CD4-positive, alpha-beta memory T cell (primary cell): ENCODE data around the gene ULBP3. TPM values are rescaled to one million over a fixed set of nuclear protein-coding genes. Genes with fewer than 3 reads are reported as not detected.
A peak's percentile ranks its signal among the peaks of the same experiment; 100 is the strongest.

Experiments
- CTCF ChIA-PET: fragments of 350-600 bp; sonication (Branson Sonifier 250); formaldehyde crosslinking; loops from one replicate; lab custom pipeline; 2021; ENCODE audit warnings: inconsistent platforms; ENCODE audit not compliant: partially characterized antibody; lab: Charles Lee
- POLR2A ChIA-PET: fragments of 350-600 bp; sonication (Branson Sonifier 250); formaldehyde crosslinking; loops from one replicate; lab custom pipeline; 2021; ENCODE audit not compliant: partially characterized antibody; lab: Charles Lee
- DNase-seq, 5 donors: peaks; one replicate each; pipeline versions ENCODE4 v3.0.0 to v3.0.0-alpha.2; 2020 to 2022; ENCODE audit warnings: mixed read lengths in 1 of 5
- H3K27ac ChIP-seq: one replicate; pipeline ENCODE4 v1.7.0; 2013; ENCODE audit warnings: low read depth, low read length
- H3K27me3 ChIP-seq: 2 replicates; pipeline ENCODE4 v1.7.0; 2013; ENCODE audit warnings: mild to moderate bottlenecking, low read length, moderate library complexity; ENCODE audit not compliant: insufficient read depth
- H3K36me3 ChIP-seq: 2 replicates; pipeline ENCODE4 v1.7.0; 2013; ENCODE audit warnings: mild to moderate bottlenecking, low read length, moderate library complexity; ENCODE audit not compliant: insufficient read depth
- H3K4me1 ChIP-seq: 2 replicates; pipeline ENCODE4 v1.7.0; 2013; ENCODE audit warnings: mild to moderate bottlenecking, low read length, moderate library complexity; ENCODE audit not compliant: insufficient read depth
- H3K4me3 ChIP-seq, 2 donors: one replicate each; pipeline ENCODE4 v1.7.0; 2013; ENCODE audit warnings: low read length in 2 of 2, mild to moderate bottlenecking in 1 of 2
- H3K9me3 ChIP-seq, 2 donors: one replicate each; pipeline ENCODE4 v1.7.0; 2013; ENCODE audit warnings: low read length in 2 of 2, control low read depth in 1 of 2; ENCODE audit not compliant: control insufficient read depth in 1 of 2
- H3K27ac Mint-ChIP-seq, 7 donors: one replicate each; pipeline ENCODE4 v1.8.0; 2020 to 2021; ENCODE audit warnings: mixed read lengths in 7 of 7, mild to moderate bottlenecking in 6 of 7, inconsistent platforms in 3 of 7, moderate library complexity in 3 of 7
- H3K27me3 Mint-ChIP-seq, 2 donors: one replicate each; pipeline ENCODE4 v1.8.0; 2020 to 2021; ENCODE audit warnings: mixed read lengths in 2 of 2
- H3K36me3 Mint-ChIP-seq, 2 donors: one replicate each; pipeline ENCODE4 v1.8.0; 2020 to 2021; ENCODE audit warnings: mixed read lengths in 2 of 2, inconsistent platforms in 1 of 2, mild to moderate bottlenecking in 1 of 2
- H3K4me1 Mint-ChIP-seq, 4 donors: one replicate each; pipeline ENCODE4 v1.8.0; 2020 to 2021; ENCODE audit warnings: mixed read lengths in 4 of 4, mild to moderate bottlenecking in 1 of 4
- H3K4me3 Mint-ChIP-seq, 8 donors: one replicate each; pipeline ENCODE4 v1.8.0; 2020 to 2021; ENCODE audit warnings: mixed read lengths in 8 of 8, mild to moderate bottlenecking in 7 of 8, moderate library complexity in 6 of 8, inconsistent platforms in 3 of 8
- H3K9me3 Mint-ChIP-seq, 8 donors: one replicate each; pipeline ENCODE4 v1.8.0; 2020 to 2021; ENCODE audit warnings: mixed read lengths in 8 of 8, mild to moderate bottlenecking in 5 of 8, inconsistent platforms in 3 of 8, moderate library complexity in 1 of 8
- intact Hi-C: fragments of 100-400 bp; cut with micrococcal nuclease; formaldehyde crosslinking; loops from one replicate; pipeline ENCODE4 v1.15.1; 2023
- polyA plus RNA-seq, 2 donors: library from polyadenylated mRNA; unstranded; fragments of 300-500 nt; fragmentation: Illumina TruSeq; gene quantifications; one replicate each; pipeline ENCODE4 v1.2.3, GENCODE V29; 2021
- total RNA-seq, 2 experiments: library from RNA; stranded (reverse); gene quantifications; one replicate each; pipeline ENCODE4 v1.2.3, GENCODE V29; 2021

The ULBP3 gene
- total and polyA plus RNA-seq, 4 experiments from 2014 or later: 0.42 to 0.96 (median 0.48) TPM; not detected in 1

DNA sequence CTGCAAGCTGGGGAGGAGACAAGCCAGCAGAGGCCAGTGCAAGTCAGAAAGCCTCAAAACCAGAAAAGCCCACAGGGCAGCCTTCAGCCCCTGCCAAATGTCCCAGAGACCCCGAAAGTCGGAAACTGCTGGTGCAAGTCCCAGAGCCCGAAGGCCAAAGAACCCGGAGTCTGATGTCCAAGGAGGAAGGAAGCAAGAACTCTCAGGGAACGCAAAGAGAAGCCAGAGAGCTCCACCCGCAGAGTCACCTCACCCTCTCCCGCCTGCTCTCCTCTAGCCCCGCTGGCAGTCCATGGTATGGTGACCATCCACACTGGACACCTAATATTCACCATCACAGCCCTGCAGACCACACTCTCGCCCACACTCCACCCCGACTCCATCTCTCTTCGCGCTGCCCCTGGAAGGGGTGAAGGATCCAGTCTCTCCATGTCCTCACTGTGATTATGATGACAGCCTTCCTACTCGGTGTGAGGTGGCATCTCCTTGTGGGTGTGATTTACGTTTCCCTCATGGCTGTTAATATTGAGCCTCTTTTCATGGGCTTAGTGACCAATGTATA lies 10.6 kb downstream of the ULBP3 start:
- Mint-ChIP-seq H3K4me3 (no peak overlapping the region), H3K27me3 (peaks cover 27 to 34% of the 10 kb centered on the region in 2 donors)

DNA sequence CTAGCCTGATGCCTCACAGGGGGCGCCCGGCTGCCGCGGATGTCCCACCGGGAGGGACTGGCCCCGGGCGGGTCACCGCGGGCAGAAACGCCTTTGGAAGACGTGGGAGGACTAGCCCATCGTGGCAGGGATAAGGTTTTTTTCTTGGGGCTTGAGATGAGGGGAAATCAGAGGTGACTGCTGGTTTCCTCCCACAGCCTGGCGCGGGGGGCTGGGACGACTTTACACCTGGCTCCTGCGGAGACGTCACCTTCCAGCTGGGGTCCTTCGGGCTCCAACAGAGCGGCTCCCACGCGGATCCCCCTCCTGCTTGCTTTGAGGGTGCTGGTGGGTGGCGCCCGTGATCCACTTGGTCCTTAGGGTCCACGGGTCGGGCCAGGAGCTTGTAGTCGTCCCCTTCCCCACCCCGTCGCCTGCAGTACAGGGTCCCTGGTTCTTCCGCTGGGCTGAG lies 11.4 kb downstream of the ULBP3 start:
- intact Hi-C loops: no loop called here
- Histone ChIP-seq H3K36me3 (no peaks in the 10 kb centered on the region), H3K27ac (no peak overlapping the region), H3K27me3 (peaks cover 8% of the 10 kb centered on the region), H3K9me3 (no peaks in the 10 kb centered on the region), H3K4me1 (peaks cover 8% of the 10 kb centered on the region), H3K4me3 (no peak overlapping the region)
- Mint-ChIP-seq H3K36me3 (no peaks in the 10 kb centered on the region), H3K4me1 (peaks cover 7 to 11% (median 9%) of the 10 kb centered on the region in 4 donors), H3K9me3 (peaks cover 0 to 6% (median 0%) of the 10 kb centered on the region in 8 donors), H3K4me3 (no peak overlapping the region), H3K27ac (no peak overlapping the region), H3K27me3 (peaks cover 31 to 40% of the 10 kb centered on the region in 2 donors)
- ChIA-PET CTCF (interaction anchor here (1.7 kb wide), 1 partner anchor 13 kb away, joined by 6 read pairs; no protein-coding TSS in a partner anchor), POLR2A (no interaction called here)
- DNase-seq: no peak

More for the DNA sequence above, 10.6 kb downstream of the ULBP3 start:
- no peak for DNase-seq
- H3K27ac Mint-ChIP-seq: peak overlapping the region in 2 of 7 donors; percentile 16 to 50
- Histone ChIP-seq H3K4me3 (no peak overlapping the region), H3K4me1 (peaks cover 8% of the 10 kb centered on the region), H3K9me3 (no peaks in the 10 kb centered on the region), H3K36me3 (no peaks in the 10 kb centered on the region), H3K27me3 (peaks cover 8% of the 10 kb centered on the region), H3K27ac (no peak overlapping the region)
- CTCF ChIA-PET: no interaction called here
- H3K9me3 Mint-ChIP-seq: peaks cover 0 to 6% (median 0%) of the 10 kb centered on the region in 8 donors
- no peaks in the 10 kb centered on the region for H3K36me3 Mint-ChIP-seq
- POLR2A ChIA-PET: no interaction called here
- intact Hi-C loops: no loop called here
- H3K4me1 Mint-ChIP-seq: peaks cover 7 to 11% (median 9%) of the 10 kb centered on the region in 4 donors

DNA sequence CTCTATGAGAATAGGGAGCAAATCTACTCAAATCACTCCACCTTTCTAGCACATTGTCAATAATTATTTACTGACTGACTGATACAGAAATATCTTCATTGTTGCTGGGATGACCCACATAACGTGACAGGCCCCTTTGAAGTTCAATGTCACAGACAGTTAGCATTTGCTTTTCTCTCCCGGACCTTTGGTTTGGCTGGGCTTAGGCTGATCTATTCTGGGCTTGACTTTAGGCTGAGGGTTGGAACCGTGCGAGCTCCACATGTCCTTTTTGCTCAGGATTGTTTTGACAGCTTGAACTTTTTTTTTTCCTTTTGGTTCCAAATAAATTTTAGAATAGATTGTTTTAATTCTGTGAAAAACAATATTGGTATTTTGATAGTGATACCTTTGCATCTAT lies 12.0 kb downstream of the ULBP3 start:
- H3K4me1 ChIP-seq: peaks cover 8% of the 10 kb centered on the region
- Mint-ChIP-seq H3K4me3 (no peak overlapping the region), H3K4me1 (peaks cover 7 to 11% (median 9%) of the 10 kb centered on the region in 4 donors), H3K27ac (no peak overlapping the region), H3K36me3 (no peaks in the 10 kb centered on the region), H3K9me3 (peaks cover 0 to 6% (median 0%) of the 10 kb centered on the region in 8 donors), H3K27me3 (peaks cover 34 to 46% of the 10 kb centered on the region in 2 donors)
- intact Hi-C loops: no loop called here
- ChIA-PET CTCF (interaction anchor here (1.7 kb wide), 1 partner anchor 14 kb away, joined by 6 read pairs; no protein-coding TSS in a partner anchor), POLR2A (no interaction called here)
- H3K9me3 ChIP-seq: no peaks in the 10 kb centered on the region
- no peak for DNase-seq
- no peak overlapping the region for H3K4me3 ChIP-seq
- H3K27me3 ChIP-seq: peaks cover 8% of the 10 kb centered on the region
- no peaks in the 10 kb centered on the region for H3K36me3 ChIP-seq
- no peak overlapping the region for H3K27ac ChIP-seq

DNA sequence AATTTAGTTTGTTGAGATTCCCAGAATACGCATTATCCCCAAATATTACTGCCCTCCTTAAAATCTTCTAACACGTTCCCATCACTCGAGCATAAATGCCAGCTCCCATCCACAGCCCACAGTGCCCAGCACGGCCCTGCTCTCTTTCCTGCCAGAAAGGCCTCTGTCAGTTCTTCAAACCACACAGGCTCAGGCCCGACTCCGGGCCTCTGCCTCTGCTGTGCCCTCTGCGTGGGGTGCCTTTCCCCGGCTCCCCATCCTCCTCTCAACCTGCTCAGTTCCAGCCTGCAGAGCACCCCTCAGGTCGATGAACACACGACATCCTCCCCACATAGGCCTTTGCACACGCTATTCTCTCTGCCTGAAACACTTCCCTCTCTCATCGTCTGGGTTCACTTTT lies 12.8 kb downstream of the ULBP3 start:
- intact Hi-C loops: no loop called here
- Mint-ChIP-seq H3K4me3 (no peak overlapping the region), H3K27ac (no peak overlapping the region), H3K4me1 (peaks cover 7 to 11% (median 9%) of the 10 kb centered on the region in 4 donors), H3K9me3 (peaks cover 0 to 6% (median 0%) of the 10 kb centered on the region in 8 donors), H3K36me3 (no peaks in the 10 kb centered on the region), H3K27me3 (peaks cover 36 to 49% of the 10 kb centered on the region in 2 donors)
- Histone ChIP-seq H3K27ac (no peak overlapping the region), H3K27me3 (peaks cover 8% of the 10 kb centered on the region), H3K9me3 (no peaks in the 10 kb centered on the region), H3K4me1 (peaks cover 8% of the 10 kb centered on the region), H3K36me3 (no peaks in the 10 kb centered on the region), H3K4me3 (no peak overlapping the region)
- ChIA-PET CTCF (interaction anchor here (1.7 kb wide), 1 partner anchor 15 kb away, joined by 6 read pairs; no protein-coding TSS in a partner anchor), POLR2A (no interaction called here)
- no peak for DNase-seq

DNA sequence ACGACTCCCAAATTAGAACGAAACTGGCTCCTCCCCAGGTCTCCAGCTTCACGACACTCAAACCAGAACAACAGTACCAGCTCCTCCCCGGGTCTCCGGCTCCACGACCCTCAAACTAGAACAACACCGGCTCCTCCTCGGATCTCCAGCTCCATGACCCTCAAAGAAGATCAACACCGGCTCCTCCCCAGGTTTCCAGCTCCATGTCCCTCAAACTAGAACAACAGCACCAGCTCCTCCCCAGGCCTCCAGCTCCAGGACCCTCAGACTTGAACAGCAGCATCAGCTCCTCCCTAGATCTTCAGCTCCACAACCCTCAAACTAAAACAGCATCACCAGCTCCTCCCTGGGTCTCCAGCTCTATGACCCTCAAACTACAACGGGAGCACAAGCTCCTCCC lies 13.8 kb downstream of the ULBP3 start:
- Histone ChIP-seq H3K36me3 (no peaks in the 10 kb centered on the region), H3K4me1 (peaks cover 5% of the 10 kb centered on the region), H3K27ac (no peak overlapping the region), H3K4me3 (no peak overlapping the region), H3K9me3 (no peaks in the 10 kb centered on the region), H3K27me3 (peaks cover 8% of the 10 kb centered on the region)
- H3K36me3 Mint-ChIP-seq: no peaks in the 10 kb centered on the region
- no peak for DNase-seq
- H3K27ac Mint-ChIP-seq: no peak overlapping the region
- intact Hi-C loops: no loop called here
- ChIA-PET CTCF (interaction anchor here (0.8 to 3.0 kb wide), 6 partner anchors 8 to 38 kb away, joined by 4 to 17 read pairs (median 5); partner anchors contain the start of gene ULBP3), POLR2A (no interaction called here)
- peaks cover 41 to 57% of the 10 kb centered on the region in 2 donors for H3K27me3 Mint-ChIP-seq
- no peak overlapping the region for H3K4me3 Mint-ChIP-seq
- peaks cover 0 to 6% (median 0%) of the 10 kb centered on the region in 8 donors for H3K9me3 Mint-ChIP-seq
- H3K4me1 Mint-ChIP-seq: peaks cover 5 to 6% (median 6%) of the 10 kb centered on the region in 4 donors

DNA sequence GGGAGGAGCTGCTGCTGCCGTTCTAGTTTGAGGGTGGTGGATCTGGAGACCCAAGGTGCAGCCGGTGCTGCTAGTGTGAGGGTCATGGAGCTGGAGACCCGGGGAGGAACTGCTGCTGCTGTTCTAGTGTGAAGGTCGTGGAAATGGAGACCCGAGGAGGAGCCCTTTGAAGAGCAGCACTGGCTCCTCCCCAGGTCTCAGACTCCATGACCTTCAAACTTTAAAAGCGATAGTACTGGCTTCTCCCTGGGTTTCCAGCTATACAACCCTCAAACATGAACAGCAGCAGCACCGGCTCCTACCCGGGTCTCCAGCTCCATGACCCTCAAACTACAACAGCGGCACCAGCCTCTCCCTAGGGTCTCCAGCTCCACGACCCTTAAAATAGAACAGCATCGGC lies 15.5 kb downstream of the ULBP3 start:
- Histone ChIP-seq H3K4me1 (no peaks in the 10 kb centered on the region), H3K4me3 (no peak overlapping the region), H3K27me3 (peaks cover 8% of the 10 kb centered on the region), H3K36me3 (no peaks in the 10 kb centered on the region), H3K27ac (no peak overlapping the region), H3K9me3 (no peaks in the 10 kb centered on the region)
- Mint-ChIP-seq H3K9me3 (peaks cover 0 to 6% (median 0%) of the 10 kb centered on the region in 8 donors), H3K27me3 (peaks cover 39 to 49% of the 10 kb centered on the region in 2 donors), H3K36me3 (no peaks in the 10 kb centered on the region), H3K4me1 (no peaks in the 10 kb centered on the region), H3K27ac (no peak overlapping the region), H3K4me3 (no peak overlapping the region)
- ChIA-PET POLR2A (no interaction called here), CTCF (interaction anchor here (1.3 to 3.0 kb wide), 4 partner anchors 15 to 36 kb away, joined by 5 to 17 read pairs (median 6); partner anchors contain the start of gene ULBP3)
- no peak for DNase-seq
- intact Hi-C loops: no loop called here

DNA sequence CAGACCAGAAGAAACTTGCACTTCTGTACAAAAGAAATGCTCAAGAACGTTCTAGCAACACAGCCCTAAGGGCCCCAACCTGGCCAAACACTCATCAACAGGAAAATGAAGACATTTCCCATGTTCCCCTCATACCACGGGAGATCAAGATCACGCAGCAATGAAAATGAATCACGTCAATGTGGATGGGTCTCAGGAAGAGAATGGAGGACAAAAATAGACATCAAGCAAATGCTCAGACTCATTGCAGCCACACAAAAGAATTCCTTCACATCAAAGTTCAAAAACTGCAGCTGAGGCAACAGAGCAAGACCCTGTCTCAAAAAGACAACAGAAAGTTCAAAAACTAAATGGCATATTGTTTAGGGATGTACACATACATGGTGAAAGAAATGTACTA lies 18.1 kb downstream of the ULBP3 start:
- no peaks in the 10 kb centered on the region for H3K36me3 Mint-ChIP-seq
- CTCF ChIA-PET: no interaction called here
- POLR2A ChIA-PET: no interaction called here

More for the DNA sequence above, 18.1 kb downstream of the ULBP3 start:
- no peak for DNase-seq
- H3K9me3 Mint-ChIP-seq: peaks cover 0 to 6% (median 0%) of the 10 kb centered on the region in 8 donors
- H3K4me1 Mint-ChIP-seq: peaks cover 0 to 3% (median 0%) of the 10 kb centered on the region in 4 donors
- Histone ChIP-seq H3K27ac (no peak overlapping the region), H3K4me3 (no peak overlapping the region), H3K36me3 (no peaks in the 10 kb centered on the region), H3K27me3 (peaks cover 3% of the 10 kb centered on the region), H3K4me1 (no peaks in the 10 kb centered on the region), H3K9me3 (no peaks in the 10 kb centered on the region)
- intact Hi-C loops: no loop called here
- no peak overlapping the region for H3K27ac Mint-ChIP-seq
- H3K4me3 Mint-ChIP-seq: no peak overlapping the region
- H3K27me3 Mint-ChIP-seq: peaks cover 40 to 55% of the 10 kb centered on the region in 2 donors
